ENCODE results near the gene CCDC33. TPM values are rescaled to one million over a fixed set of nuclear protein-coding genes. Genes with fewer than 3 reads are reported as not detected.

The CCDC33 gene
- total RNA-seq, 1 donor from 2014 or later = 0.25 TPM

DNA sequence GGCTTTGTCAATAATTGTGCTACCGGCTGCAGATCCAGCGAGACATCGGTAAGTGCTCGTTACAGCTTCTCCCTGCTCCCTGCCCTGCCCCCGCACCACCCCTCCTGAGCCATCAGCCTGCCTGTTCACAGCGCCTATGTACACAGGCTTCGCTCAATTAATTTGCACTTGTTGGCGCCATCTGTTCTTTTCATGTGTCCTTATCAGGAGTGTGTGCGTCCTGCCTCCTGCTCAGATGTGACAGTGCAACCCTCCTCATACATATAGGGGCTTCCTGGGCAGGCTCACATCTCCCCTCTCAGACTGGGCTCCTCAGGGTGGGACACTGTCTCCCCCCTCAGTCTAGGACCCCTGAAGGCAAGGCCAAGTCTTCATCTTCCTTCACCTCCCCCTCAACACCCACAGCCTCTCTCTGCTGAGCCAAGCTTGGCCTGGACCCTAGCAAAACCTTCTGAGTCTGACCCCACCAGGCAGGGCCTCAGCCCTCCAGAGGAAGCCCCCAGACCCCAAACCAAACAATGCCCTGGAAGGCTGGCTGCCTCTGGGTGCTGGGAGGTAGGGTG, 76.4 kb downstream of the CCDC33 start:
- Histone ChIP-seq H3K4me3 (ENCODE audit: low read depth, low read length) (no peak overlapping the region), H3K36me3 (ENCODE audit: control insufficient read depth, insufficient read depth, low read length) (no peaks in the 10 kb centered on the region), H3K27me3 (ENCODE audit: control insufficient read depth, insufficient read depth, low read length) (peaks cover 21% of the 10 kb centered on the region)
- TF ChIP-seq, protein P1, sequence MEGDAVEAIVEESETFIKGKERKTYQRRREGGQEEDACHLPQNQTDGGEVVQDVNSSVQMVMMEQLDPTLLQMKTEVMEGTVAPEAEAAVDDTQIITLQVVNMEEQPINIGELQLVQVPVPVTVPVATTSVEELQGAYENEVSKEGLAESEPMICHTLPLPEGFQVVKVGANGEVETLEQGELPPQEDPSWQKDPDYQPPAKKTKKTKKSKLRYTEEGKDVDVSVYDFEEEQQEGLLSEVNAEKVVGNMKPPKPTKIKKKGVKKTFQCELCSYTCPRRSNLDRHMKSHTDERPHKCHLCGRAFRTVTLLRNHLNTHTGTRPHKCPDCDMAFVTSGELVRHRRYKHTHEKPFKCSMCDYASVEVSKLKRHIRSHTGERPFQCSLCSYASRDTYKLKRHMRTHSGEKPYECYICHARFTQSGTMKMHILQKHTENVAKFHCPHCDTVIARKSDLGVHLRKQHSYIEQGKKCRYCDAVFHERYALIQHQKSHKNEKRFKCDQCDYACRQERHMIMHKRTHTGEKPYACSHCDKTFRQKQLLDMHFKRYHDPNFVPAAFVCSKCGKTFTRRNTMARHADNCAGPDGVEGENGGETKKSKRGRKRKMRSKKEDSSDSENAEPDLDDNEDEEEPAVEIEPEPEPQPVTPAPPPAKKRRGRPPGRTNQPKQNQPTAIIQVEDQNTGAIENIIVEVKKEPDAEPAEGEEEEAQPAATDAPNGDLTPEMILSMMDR (IDR thresholded peaks at IDR 0.05; ENCODE audit: insufficient read depth, low read length, poor library complexity, severe bottlenecking) = no peak
- DNase-seq (ENCODE audit: low read depth) = no peak

DNA sequence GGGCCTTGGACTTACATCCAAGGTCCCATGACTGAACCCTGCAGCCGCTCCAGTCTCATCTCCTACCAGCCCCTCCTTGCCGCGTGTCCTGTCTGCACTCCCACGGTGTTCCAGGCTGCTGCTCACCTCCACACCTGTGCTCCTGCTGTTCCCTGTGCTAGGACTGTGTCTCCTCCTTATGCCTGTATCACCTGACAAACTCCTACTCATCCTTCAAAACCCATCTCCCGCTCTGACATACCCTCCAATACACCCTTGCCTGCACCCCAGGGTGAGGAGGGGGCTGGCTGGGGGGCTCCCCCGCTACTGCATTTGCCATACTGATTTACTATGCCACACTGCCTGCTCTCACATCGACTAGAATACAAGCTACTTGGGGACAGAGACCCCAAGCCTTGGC, 77.8 kb downstream of the CCDC33 start:
- H3K36me3 ChIP-seq (ENCODE audit: control insufficient read depth, insufficient read depth, low read length) = no peaks in the 10 kb centered on the region
- no peak overlapping the region for H3K4me3 ChIP-seq (ENCODE audit: low read depth, low read length)

DNA sequence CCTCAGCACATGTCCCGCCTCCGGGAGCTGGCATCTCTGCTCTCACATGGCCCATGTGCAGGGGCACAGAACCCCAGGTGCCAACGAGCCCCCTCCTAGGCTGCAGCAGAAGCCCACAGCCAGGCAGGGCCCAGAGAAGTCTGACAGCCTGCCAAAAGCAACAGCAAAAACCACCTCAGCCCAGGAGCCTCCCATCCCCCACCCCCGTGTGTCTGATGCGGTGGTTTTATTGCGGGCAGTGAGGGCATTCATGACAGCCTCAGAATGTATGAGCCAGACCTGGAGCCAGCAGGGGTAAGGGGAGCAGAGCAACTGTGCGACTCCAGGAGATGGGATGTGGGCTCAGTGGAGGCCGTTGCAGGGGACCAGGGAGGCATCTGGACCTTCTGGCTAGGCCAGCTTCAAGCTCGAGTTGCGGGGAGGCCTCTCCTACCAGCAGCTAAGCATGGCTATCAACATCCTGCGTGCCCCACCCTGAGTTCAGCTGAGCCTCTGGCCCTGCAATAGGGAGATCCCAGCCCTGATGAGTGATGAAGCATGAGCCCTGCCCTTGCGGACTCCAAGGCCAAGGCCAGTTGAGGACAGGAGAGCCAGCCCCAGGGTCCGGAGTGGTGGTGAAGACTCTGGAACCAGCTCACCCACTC, 78.8 kb downstream of the CCDC33 start:
- peak; percentile 32 for DNase-seq (ENCODE audit: low read depth)
- TF ChIP-seq, protein P1 (IDR thresholded peaks at IDR 0.05; ENCODE audit: insufficient read depth, low read length, poor library complexity, severe bottlenecking) = no peak
- no peak overlapping the region for H3K4me3 ChIP-seq (ENCODE audit: low read depth, low read length)
- H3K27me3 ChIP-seq (ENCODE audit: control insufficient read depth, insufficient read depth, low read length) = peaks cover 7% of the 10 kb centered on the region
- H3K36me3 ChIP-seq (ENCODE audit: control insufficient read depth, insufficient read depth, low read length) = no peaks in the 10 kb centered on the region

More for the DNA sequence above, 77.8 kb downstream of the CCDC33 start:
- TF ChIP-seq, protein P1 (IDR thresholded peaks at IDR 0.05; ENCODE audit: insufficient read depth, low read length, poor library complexity, severe bottlenecking) = no peak
- no peak for DNase-seq (ENCODE audit: low read depth)
- H3K27me3 ChIP-seq (ENCODE audit: control insufficient read depth, insufficient read depth, low read length) = peaks cover 15% of the 10 kb centered on the region

DNA sequence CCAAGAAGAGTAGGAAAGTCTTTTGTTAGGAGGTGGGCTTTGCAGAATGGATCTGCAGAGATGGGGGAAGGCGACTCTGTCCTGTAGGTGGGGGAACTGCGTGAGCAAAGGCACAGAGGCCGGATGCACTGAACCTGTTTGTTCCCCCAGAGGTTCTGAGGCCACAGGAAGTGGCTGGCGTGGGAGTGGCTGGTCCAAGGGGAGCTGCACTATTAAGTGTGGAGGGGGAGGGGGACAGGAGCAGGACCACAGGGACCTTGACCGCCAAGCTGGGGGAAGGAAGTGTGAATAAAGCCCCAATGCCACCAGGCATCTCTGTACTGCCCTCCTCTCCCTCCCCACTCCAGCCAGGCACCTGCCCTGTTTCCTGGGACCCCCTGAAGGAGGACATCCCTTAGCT, 79.5 kb downstream of the CCDC33 start:
- no peak for DNase-seq (ENCODE audit: low read depth)
- TF ChIP-seq, protein P1 (IDR thresholded peaks at IDR 0.05; ENCODE audit: insufficient read depth, low read length, poor library complexity, severe bottlenecking) = no peak
- H3K27me3 ChIP-seq (ENCODE audit: control insufficient read depth, insufficient read depth, low read length) = peaks cover 7% of the 10 kb centered on the region
- H3K4me3 ChIP-seq (ENCODE audit: low read depth, low read length) = no peak overlapping the region
- H3K36me3 ChIP-seq (ENCODE audit: control insufficient read depth, insufficient read depth, low read length) = no peaks in the 10 kb centered on the region

DNA sequence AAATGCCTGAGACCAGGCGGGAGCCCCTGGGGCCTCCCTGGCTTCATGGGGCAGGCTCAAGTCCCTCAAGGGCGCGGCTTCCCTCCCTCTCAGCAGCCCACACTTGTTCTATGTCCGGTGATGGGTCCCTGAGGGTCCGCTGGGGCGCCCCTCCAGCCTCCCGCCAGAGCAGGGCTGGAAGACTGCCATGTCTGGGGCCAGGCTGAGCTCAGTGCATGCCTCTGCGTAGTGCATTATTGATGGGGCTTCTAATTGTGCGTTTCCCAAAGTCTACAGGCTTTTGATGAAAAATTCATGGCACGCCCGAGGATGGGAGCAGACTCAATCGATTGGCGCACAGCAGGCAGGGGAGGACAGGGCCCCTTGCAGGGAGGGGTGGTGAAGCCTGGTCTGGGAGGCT, 80.0 kb downstream of the CCDC33 start:
- no peak for DNase-seq (ENCODE audit: low read depth)
- Histone ChIP-seq H3K4me3 (ENCODE audit: low read depth, low read length) (no peak overlapping the region), H3K27me3 (ENCODE audit: control insufficient read depth, insufficient read depth, low read length) (peaks cover 7% of the 10 kb centered on the region), H3K36me3 (ENCODE audit: control insufficient read depth, insufficient read depth, low read length) (no peaks in the 10 kb centered on the region)
- TF ChIP-seq, protein P1 (IDR thresholded peaks at IDR 0.05; ENCODE audit: insufficient read depth, low read length, poor library complexity, severe bottlenecking) = no peak
